ENCODE results near the gene MMP11. TPM values are rescaled to one million over a fixed set of nuclear protein-coding genes. Genes with fewer than 3 reads are reported as not detected.

MMP11 gene
- total RNA-seq, 4 donors from 2014 or later, result 7.6 to 35.8 (median 8.7) TPM; not detected in 1

DNA sequence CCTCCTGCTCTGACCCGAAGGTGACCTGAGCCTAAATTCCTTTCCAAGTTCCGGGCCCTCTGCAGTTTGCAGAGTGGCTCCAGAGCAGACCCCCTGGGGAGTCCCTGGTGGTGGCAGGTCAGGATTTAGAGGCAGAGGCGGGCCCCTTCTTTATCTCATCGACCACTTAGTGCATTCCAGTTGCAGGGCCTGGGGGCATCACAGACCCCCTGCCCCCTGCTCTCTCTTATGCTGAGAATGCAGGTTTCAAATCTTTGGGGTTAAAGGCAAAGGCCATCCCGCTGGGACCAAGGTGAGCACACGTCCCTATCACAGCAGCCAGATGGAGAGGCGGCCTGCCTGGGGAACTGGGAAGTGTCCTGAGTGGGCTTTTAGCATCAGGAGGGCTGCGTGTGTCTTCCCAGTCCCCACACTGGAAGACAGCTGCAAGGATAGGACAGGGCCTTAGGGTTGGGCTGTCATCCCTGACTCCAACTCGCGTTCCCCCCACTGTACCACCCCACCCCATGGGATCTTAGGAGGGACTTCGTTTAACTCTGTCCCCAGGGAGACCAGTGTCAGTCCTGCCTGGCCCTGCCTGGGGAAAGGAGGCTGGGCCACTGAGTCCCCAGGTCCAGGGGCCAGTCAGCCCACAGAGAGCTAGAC is 54.8 kb downstream of the MMP11 start:
- no peak overlapping the region for H3K4me3 ChIP-seq
- H3K4me1 ChIP-seq, result no peaks in the 10 kb centered on the region
- no peaks in the 10 kb centered on the region for H3K27me3 ChIP-seq
- DNase-seq, result no peak
- no peaks in the 10 kb centered on the region for H3K9me3 ChIP-seq
- H3K36me3 ChIP-seq, result no peaks in the 10 kb centered on the region
- intact Hi-C loops (cut with DNase I; ENCODE audit: low total_unique reads), result no loop called here
- H3K27ac ChIP-seq, result no peak overlapping the region
- no peak for TF ChIP-seq POLR2A (IDR thresholded peaks at IDR 0.05)

DNA sequence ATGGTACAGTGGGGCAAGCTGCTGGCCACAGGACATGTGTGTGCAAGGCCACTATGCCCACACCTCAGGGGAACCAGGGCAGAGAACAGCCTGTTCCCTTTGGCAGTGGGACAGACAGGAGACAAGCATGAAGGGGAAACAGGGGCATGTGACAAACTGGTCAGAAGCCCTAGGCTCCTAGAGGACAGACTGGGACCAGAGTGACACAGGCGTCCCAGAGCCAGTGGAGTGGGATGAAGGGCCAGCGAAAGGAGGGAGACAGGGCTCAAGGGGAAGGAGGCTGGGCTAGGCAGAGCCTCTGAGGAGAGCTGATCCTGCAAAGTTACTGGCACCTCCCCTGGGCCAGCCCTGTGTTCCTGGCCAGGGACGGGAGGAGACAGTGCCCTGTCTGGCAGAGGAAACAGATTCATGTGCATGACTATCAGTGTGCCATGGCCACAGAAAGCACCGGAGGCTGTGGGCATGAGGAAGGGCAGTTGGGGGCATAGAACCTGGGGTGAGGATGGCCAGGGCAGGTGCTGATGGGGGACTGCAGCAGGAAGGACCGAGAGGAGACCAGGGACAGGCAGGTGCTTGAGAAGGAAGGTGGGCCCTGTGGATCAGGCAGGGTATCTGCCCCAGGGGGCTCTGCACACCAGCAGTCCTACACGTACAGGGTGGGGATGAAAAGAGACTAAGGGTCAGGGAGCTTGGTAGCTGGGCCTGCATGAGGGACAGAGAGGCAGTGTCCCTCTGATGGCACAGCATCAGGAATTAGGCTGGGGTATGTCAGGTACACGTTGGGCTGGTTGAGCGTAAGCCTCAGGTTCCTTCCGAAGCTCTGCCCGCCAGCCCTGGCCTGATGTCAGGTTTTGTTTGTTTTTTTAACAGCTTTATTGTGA is 56.4 kb downstream of the MMP11 start:
- Histone ChIP-seq H3K4me3 (no peak overlapping the region), H3K9me3 (no peaks in the 10 kb centered on the region), H3K36me3 (no peaks in the 10 kb centered on the region), H3K4me1 (no peaks in the 10 kb centered on the region), H3K27ac (no peak overlapping the region), H3K27me3 (no peaks in the 10 kb centered on the region)
- DNase-seq, result no peak
- intact Hi-C loops (cut with DNase I; ENCODE audit: low total_unique reads), result no loop called here
- no peak for TF ChIP-seq POLR2A (IDR thresholded peaks at IDR 0.05)
- TF ChIP-seq, protein P1, sequence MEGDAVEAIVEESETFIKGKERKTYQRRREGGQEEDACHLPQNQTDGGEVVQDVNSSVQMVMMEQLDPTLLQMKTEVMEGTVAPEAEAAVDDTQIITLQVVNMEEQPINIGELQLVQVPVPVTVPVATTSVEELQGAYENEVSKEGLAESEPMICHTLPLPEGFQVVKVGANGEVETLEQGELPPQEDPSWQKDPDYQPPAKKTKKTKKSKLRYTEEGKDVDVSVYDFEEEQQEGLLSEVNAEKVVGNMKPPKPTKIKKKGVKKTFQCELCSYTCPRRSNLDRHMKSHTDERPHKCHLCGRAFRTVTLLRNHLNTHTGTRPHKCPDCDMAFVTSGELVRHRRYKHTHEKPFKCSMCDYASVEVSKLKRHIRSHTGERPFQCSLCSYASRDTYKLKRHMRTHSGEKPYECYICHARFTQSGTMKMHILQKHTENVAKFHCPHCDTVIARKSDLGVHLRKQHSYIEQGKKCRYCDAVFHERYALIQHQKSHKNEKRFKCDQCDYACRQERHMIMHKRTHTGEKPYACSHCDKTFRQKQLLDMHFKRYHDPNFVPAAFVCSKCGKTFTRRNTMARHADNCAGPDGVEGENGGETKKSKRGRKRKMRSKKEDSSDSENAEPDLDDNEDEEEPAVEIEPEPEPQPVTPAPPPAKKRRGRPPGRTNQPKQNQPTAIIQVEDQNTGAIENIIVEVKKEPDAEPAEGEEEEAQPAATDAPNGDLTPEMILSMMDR (IDR thresholded peaks at IDR 0.05), result no peak

- no peaks in the 10 kb centered on the region for H3K36me3 ChIP-seq
- H3K4me1 ChIP-seq, result no peaks in the 10 kb centered on the region
- H3K9me3 ChIP-seq, result no peaks in the 10 kb centered on the region
- H3K27me3 ChIP-seq, result no peaks in the 10 kb centered on the region
- intact Hi-C loops (cut with DNase I; ENCODE audit: low total_unique reads), result no loop called here
- DNase-seq, result no peak
- no peak overlapping the region for H3K27ac ChIP-seq
- H3K4me3 ChIP-seq, result no peak overlapping the region
- no peak for TF ChIP-seq POLR2A (IDR thresholded peaks at IDR 0.05)
Observed at GRCh38 chr22:23829845-23830372, 57.3 kb downstream of the MMP11 start.

GRCh38 chr22:23831261-23831660 is 58.6 kb downstream of the MMP11 start:
- TF ChIP-seq, protein P1 (IDR thresholded peaks at IDR 0.05), result no peak
- TF ChIP-seq POLR2A (IDR thresholded peaks at IDR 0.05), result no peak
- intact Hi-C loops (cut with DNase I; ENCODE audit: low total_unique reads), result no loop called here
- Histone ChIP-seq H3K4me3 (no peak overlapping the region), H3K27me3 (no peaks in the 10 kb centered on the region), H3K4me1 (no peaks in the 10 kb centered on the region), H3K27ac (no peak overlapping the region), H3K36me3 (no peaks in the 10 kb centered on the region), H3K9me3 (no peaks in the 10 kb centered on the region)
- DNase-seq, result no peak

DNA sequence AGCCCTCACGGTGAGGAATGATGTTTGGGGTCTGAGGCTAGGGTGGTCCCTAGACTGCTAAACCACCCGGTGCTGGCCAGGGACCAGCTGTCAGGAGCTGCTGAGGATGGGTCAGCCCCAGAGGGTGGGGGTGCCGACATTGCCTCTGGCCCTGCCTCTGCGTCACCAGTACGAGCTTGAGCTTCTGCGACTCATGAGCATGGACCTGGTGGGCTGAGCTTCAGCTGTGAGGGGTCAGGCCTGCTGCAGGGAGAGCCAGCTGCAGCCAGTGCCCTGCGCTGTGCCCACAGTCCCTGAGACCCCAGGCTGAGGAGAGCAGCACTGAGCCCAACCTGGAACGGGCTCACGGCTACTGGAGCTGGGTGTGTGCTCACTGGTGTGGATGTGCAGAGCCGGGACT is 59.1 kb downstream of the MMP11 start:
- intact Hi-C loops (cut with DNase I; ENCODE audit: low total_unique reads), result no loop called here
- no peak for DNase-seq
- no peaks in the 10 kb centered on the region for H3K27me3 ChIP-seq
- H3K4me1 ChIP-seq, result no peaks in the 10 kb centered on the region
- no peaks in the 10 kb centered on the region for H3K9me3 ChIP-seq
- TF ChIP-seq, protein P1 (IDR thresholded peaks at IDR 0.05), result no peak
- no peak for TF ChIP-seq POLR2A (IDR thresholded peaks at IDR 0.05)
- no peaks in the 10 kb centered on the region for H3K36me3 ChIP-seq
- H3K27ac ChIP-seq, result no peak overlapping the region
- no peak overlapping the region for H3K4me3 ChIP-seq
